Activated CD4-positive, alpha-beta memory T cell treated with anti-CD3 and anti-CD28 coated beads for 36 hours (primary cell): ENCODE measurements around the gene MAVS. TPM values are rescaled to one million over a fixed set of nuclear protein-coding genes. Genes with fewer than 3 reads are reported as not detected.
A peak's percentile ranks its signal among the peaks of the same experiment; 100 is the strongest.

ENCODE experiments used
- CTCF ChIA-PET: fragments of 350-600 bp; sonication (Branson Sonifier 250); formaldehyde crosslinking; loops from one replicate; lab custom pipeline; 2021; ENCODE audit warnings: antibody characterized with exemption, inconsistent platforms; lab: Charles Lee
- POLR2A ChIA-PET: fragments of 350-600 bp; sonication (Branson Sonifier 250); formaldehyde crosslinking; loops from one replicate; lab custom pipeline; 2021; ENCODE audit warnings: antibody characterized with exemption; lab: Charles Lee
- DNase-seq: peaks from one replicate; pipeline ENCODE4 v3.0.0-alpha.2; 2020
- H3K27ac Mint-ChIP-seq: one replicate; pipeline ENCODE4 v1.8.0; 2021; ENCODE audit warnings: mixed read lengths
- H3K27me3 Mint-ChIP-seq: one replicate; pipeline ENCODE4 v1.8.0; 2021; ENCODE audit warnings: mixed read lengths
- H3K36me3 Mint-ChIP-seq: one replicate; pipeline ENCODE4 v1.8.0; 2021; ENCODE audit warnings: mixed read lengths
- H3K4me1 Mint-ChIP-seq: one replicate; pipeline ENCODE4 v1.8.0; 2021; ENCODE audit warnings: low read depth, mixed read lengths
- H3K4me3 Mint-ChIP-seq: one replicate; pipeline ENCODE4 v1.8.0; 2021; ENCODE audit warnings: mild to moderate bottlenecking, mixed read lengths
- H3K9me3 Mint-ChIP-seq: one replicate; pipeline ENCODE4 v1.8.0; 2021; ENCODE audit warnings: mixed read lengths
- intact Hi-C: fragments of 100-400 bp; cut with micrococcal nuclease; formaldehyde crosslinking; loops from one replicate; pipeline ENCODE4 v1.15.1; 2023
- microRNA-seq: library from miRNA; unstranded; fragments of <30 nt; microRNA quantifications from one replicate; pipeline ENCODE4 v1.2.0, GENCODE V29; 2022; ENCODE audit warnings: borderline number of aligned reads, borderline microRNAs expressed, borderline replicate concordance
- total RNA-seq, 2 experiments: library from RNA; stranded (reverse); gene quantifications; one replicate each; pipeline ENCODE4 v1.2.3, GENCODE V29; 2021

MAVS gene
- total RNA-seq, 2 experiments from 2014 or later = 22.2 to 24.2 TPM

- no peaks in the 10 kb centered on the region for H3K9me3 Mint-ChIP-seq
- no peak overlapping the region for H3K4me3 Mint-ChIP-seq
- ChIA-PET CTCF (interaction anchor here (0.7 to 0.9 kb wide), 2 partner anchors 10 to 24 kb away, joined by 3 read pairs; no protein-coding TSS in a partner anchor), POLR2A (interaction anchor here (1.3 kb wide), 1 partner anchor 10 kb away, joined by 4 read pairs; no protein-coding TSS in a partner anchor)
- no peak overlapping the region for H3K27ac Mint-ChIP-seq
- no peak for DNase-seq
- peaks cover 41% of the 10 kb centered on the region for H3K4me1 Mint-ChIP-seq
- no peaks in the 10 kb centered on the region for H3K27me3 Mint-ChIP-seq
- peaks cover 55% of the 10 kb centered on the region for H3K36me3 Mint-ChIP-seq
- intact Hi-C loops = no loop called here
These were observed 69.7 kb downstream of the MAVS start for GRCh38 chr20:3916364-3916763.

- Mint-ChIP-seq H3K27me3 (no peaks in the 10 kb centered on the region), H3K36me3 (peaks cover 46% of the 10 kb centered on the region), H3K27ac (peak overlapping the region; percentile 55), H3K9me3 (no peaks in the 10 kb centered on the region), H3K4me3 (no peak overlapping the region), H3K4me1 (peaks cover 56% of the 10 kb centered on the region)
- DNase-seq = no peak
- POLR2A ChIA-PET = no interaction called here
- CTCF ChIA-PET = no interaction called here
- intact Hi-C loops = no loop called here
These were observed 72.7 kb downstream of the MAVS start for GRCh38 chr20:3919352-3919751.

- peaks cover 55% of the 10 kb centered on the region for H3K4me1 Mint-ChIP-seq
- H3K36me3 Mint-ChIP-seq = peaks cover 41% of the 10 kb centered on the region
- no peaks in the 10 kb centered on the region for H3K9me3 Mint-ChIP-seq
- intact Hi-C loops = no loop called here
- DNase-seq = no peak
- H3K27me3 Mint-ChIP-seq = no peaks in the 10 kb centered on the region
- CTCF ChIA-PET = interaction anchor here (0.8 kb wide), 1 partner anchor 163 kb away, joined by 3 read pairs; no protein-coding TSS in a partner anchor
- H3K4me3 Mint-ChIP-seq = no peak overlapping the region
- peak overlapping the region; percentile 59 for H3K27ac Mint-ChIP-seq
- POLR2A ChIA-PET = no interaction called here
These were observed 75.8 kb downstream of the MAVS start for GRCh38 chr20:3922223-3922982.

- no peak overlapping the region for H3K4me3 Mint-ChIP-seq
- H3K27me3 Mint-ChIP-seq = no peaks in the 10 kb centered on the region
- peaks cover 56% of the 10 kb centered on the region for H3K4me1 Mint-ChIP-seq
- no peaks in the 10 kb centered on the region for H3K9me3 Mint-ChIP-seq
- CTCF ChIA-PET = interaction anchor here (0.8 kb wide), 1 partner anchor 162 kb away, joined by 3 read pairs; no protein-coding TSS in a partner anchor
- POLR2A ChIA-PET = no interaction called here
- H3K36me3 Mint-ChIP-seq = peaks cover 39% of the 10 kb centered on the region
- no peak for DNase-seq
- peak overlapping the region; percentile 79 for H3K27ac Mint-ChIP-seq
- intact Hi-C loops = no loop called here
These were observed 76.3 kb downstream of the MAVS start for GRCh38 chr20:3922983-3923339.

- POLR2A ChIA-PET = no interaction called here
These were observed 77.2 kb downstream of the MAVS start for GRCh38 chr20:3923818-3924217.

GRCh38 chr20:3924304-3925112 lies 77.9 kb downstream of the MAVS start:
- CTCF ChIA-PET = no interaction called here
- Mint-ChIP-seq H3K4me3 (no peak overlapping the region), H3K27ac (peak overlapping the region; percentile 79), H3K9me3 (no peaks in the 10 kb centered on the region), H3K27me3 (no peaks in the 10 kb centered on the region), H3K4me1 (peaks cover 50% of the 10 kb centered on the region), H3K36me3 (peaks cover 27% of the 10 kb centered on the region)
- POLR2A ChIA-PET = interaction anchor here (1.2 kb wide), 1 partner anchor 37 kb away, joined by 3 read pairs; no protein-coding TSS in a partner anchor
- DNase-seq = no peak
- intact Hi-C loops = no loop called here

More at GRCh38 chr20:3923818-3924217, 77.2 kb downstream of the MAVS start:
- no peaks in the 10 kb centered on the region for H3K9me3 Mint-ChIP-seq
- H3K27ac Mint-ChIP-seq = peak overlapping the region; percentile 79
- intact Hi-C loops = no loop called here
- H3K4me1 Mint-ChIP-seq = peaks cover 54% of the 10 kb centered on the region
- CTCF ChIA-PET = no interaction called here
- no peak overlapping the region for H3K4me3 Mint-ChIP-seq
- H3K36me3 Mint-ChIP-seq = peaks cover 31% of the 10 kb centered on the region
- H3K27me3 Mint-ChIP-seq = no peaks in the 10 kb centered on the region
- no peak for DNase-seq

- Mint-ChIP-seq H3K27me3 (no peaks in the 10 kb centered on the region), H3K4me1 (peaks cover 54% of the 10 kb centered on the region), H3K9me3 (no peaks in the 10 kb centered on the region), H3K27ac (peak overlapping the region; percentile 68), H3K4me3 (no peak overlapping the region), H3K36me3 (peaks cover 25% of the 10 kb centered on the region)
- intact Hi-C loops = no loop called here
- ChIA-PET CTCF (interaction anchor here (2.2 kb wide), 1 partner anchor 160 kb away, joined by 8 read pairs; no protein-coding TSS in a partner anchor), POLR2A (interaction anchor here (1.2 kb wide), 1 partner anchor 38 kb away, joined by 3 read pairs; no protein-coding TSS in a partner anchor)
- DNase-seq = no peak
These were observed 78.6 kb downstream of the MAVS start for GRCh38 chr20:3925113-3925695.

Small RNA genes lying within 50 kb of the gene (microRNA-seq; reads per million reads assigned to microRNA genes)
- gene MIR103A2 (1.2 reads per million), gene MIR103B2 (not detected)

Other genes with a start within 250 kb of the MAVS start
- not detected for gene GFRA4, start 183.4 kb upstream of the MAVS start, total RNA-seq
- not detected for gene ADAM33, start 164.8 kb upstream of the MAVS start, total RNA-seq
- gene SIGLEC1, start 134.2 kb upstream of the MAVS start, total RNA-seq = under 1 TPM in 1 of 2 experiments, not detected in 1; 0.07 TPM
- not detected for gene HSPA12B, start 114.1 kb upstream of the MAVS start, total RNA-seq
- 10 to 100 TPM; 50.6 to 51.4 TPM for gene ADISSP, start 79.1 kb upstream of the MAVS start, total RNA-seq
- gene SPEF1, start 65.4 kb upstream of the MAVS start, total RNA-seq = under 1 TPM in 1 of 2 experiments, not detected in 1; 0.17 TPM
- gene CENPB, start 60.1 kb upstream of the MAVS start, total RNA-seq = 10 to 100 TPM; 50.1 to 51.9 TPM
- gene CDC25B, start 50.5 kb upstream of the MAVS start, total RNA-seq = 100 to 1,000 TPM; 120 to 128 TPM
- gene AP5S1, start 26.3 kb upstream of the MAVS start, total RNA-seq = 1 to 10 TPM; 9.1 to 10.0 TPM
- gene PANK2, start 42.6 kb downstream of the MAVS start, total RNA-seq = 10 to 100 TPM; 49.3 to 52.5 TPM
- 10 to 100 TPM in 1 of 2 experiments, 1 to 10 TPM in 1; 9.9 to 11.6 TPM for gene RNF24, start 168.7 kb downstream of the MAVS start, total RNA-seq